Ascending aorta (tissue), 2 donors: Measurements from ENCODE around the gene ARSG. TPM values are rescaled to one million over a fixed set of nuclear protein-coding genes. Genes with fewer than 3 reads are reported as not detected.
A peak's percentile ranks its signal among the peaks of the same experiment; 100 is the strongest.

Experiments used
- DNase-seq, 2 donors: peaks; one replicate each; pipeline ENCODE4 v3.0.0-alpha.2; 2019; ENCODE audit warnings: low spot score in 2 of 2
- H3K27ac ChIP-seq, 2 donors: fragments of 200-600 bp; sonication (generic); one replicate each; pipeline ENCODE4 v1.5.1; 2016 to 2017; ENCODE audit warnings: mild to moderate bottlenecking in 1 of 2
- H3K27me3 ChIP-seq: fragments of 200-600 bp; sonication (generic); one replicate; pipeline ENCODE4 v1.5.1; 2017
- H3K36me3 ChIP-seq, 2 donors: fragments of 200-600 bp; sonication (generic); one replicate each; pipeline ENCODE4 v1.5.1; 2016
- H3K4me1 ChIP-seq, 2 donors: fragments of 200-600 bp; sonication (generic); one replicate each; pipeline ENCODE4 v1.5.1; 2016 to 2017; ENCODE audit warnings: mild to moderate bottlenecking in 1 of 2
- H3K4me3 ChIP-seq, 2 donors: fragments of 200-600 bp; sonication (generic); one replicate each; pipeline ENCODE4 v1.5.1; 2016 to 2017; ENCODE audit warnings: mild to moderate bottlenecking in 1 of 2
- H3K9me3 ChIP-seq, 2 donors: fragments of 200-600 bp; sonication (generic); one replicate each; pipeline ENCODE4 v1.5.1; 2016
- CTCF ChIP-seq, 3 experiments: fragments of 200-600 bp in 2 of 3; fragments of 450-650 bp in 1 of 3; sonication (generic) in 2 of 3; IDR thresholded peaks; one replicate each; pipeline ENCODE4 v1.5.1; 2016 to 2019; ENCODE audit warnings: antibody characterized with exemption in 3 of 3, mild to moderate bottlenecking in 1 of 3, moderate library complexity in 1 of 3
- intact Hi-C: fragments of 100-400 bp; cut with DNase I; formaldehyde crosslinking; loops from one replicate; pipeline ENCODE4 v1.15.1; 2023
- total RNA-seq: library from RNA; depleted of rRNA; stranded (reverse); fragments of >200 nt; gene quantifications from one replicate; pipeline ENCODE4 v1.1.0, GENCODE V29; 2016

ARSG gene
- total RNA-seq, 1 donor from 2014 or later, result 7.3 TPM

- DNase-seq, result no peak
Observed at GRCh38 chr17:68433911-68434508, 142.7 kb downstream of the ARSG start.

DNA sequence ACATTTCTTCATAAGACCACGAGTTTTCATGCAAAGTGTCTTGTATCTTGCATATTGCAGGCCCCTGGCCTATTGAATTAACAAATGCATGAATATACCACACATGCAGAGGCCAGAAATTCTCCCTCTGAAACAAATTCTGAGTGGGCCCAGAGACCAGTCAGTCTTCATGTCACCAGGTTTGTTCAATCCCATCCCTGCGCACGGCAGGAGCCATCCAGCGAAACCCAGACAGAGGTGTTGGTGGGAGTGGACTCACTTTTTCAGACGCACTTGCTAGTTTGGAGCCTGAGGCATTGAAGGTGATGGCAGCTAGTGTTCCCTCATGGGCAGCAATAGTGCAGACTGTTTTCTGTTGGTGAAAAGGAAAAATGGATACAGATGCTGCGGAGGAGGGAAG is 144.1 kb downstream of the ARSG start:
- intact Hi-C loops, result no loop called here
- no peak overlapping the region for H3K4me3 ChIP-seq
- H3K27me3 ChIP-seq, result no peaks in the 10 kb centered on the region
- peaks cover 53 to 66% of the 10 kb centered on the region in 2 donors for H3K36me3 ChIP-seq
- H3K9me3 ChIP-seq, result no peaks in the 10 kb centered on the region
- TF ChIP-seq CTCF (IDR thresholded peaks at IDR 0.05), result no peak
- no peak for DNase-seq
- no peaks in the 10 kb centered on the region for H3K4me1 ChIP-seq
- no peak overlapping the region for H3K27ac ChIP-seq

More at GRCh38 chr17:68433911-68434508, 142.7 kb downstream of the ARSG start:
- Histone ChIP-seq H3K27me3 (no peaks in the 10 kb centered on the region), H3K4me3 (no peak overlapping the region), H3K27ac (no peak overlapping the region), H3K9me3 (no peaks in the 10 kb centered on the region), H3K36me3 (peaks cover 66 to 75% of the 10 kb centered on the region in 2 donors), H3K4me1 (no peaks in the 10 kb centered on the region)
- no peak for TF ChIP-seq CTCF (IDR thresholded peaks at IDR 0.05)
- intact Hi-C loops, result no loop called here

DNA sequence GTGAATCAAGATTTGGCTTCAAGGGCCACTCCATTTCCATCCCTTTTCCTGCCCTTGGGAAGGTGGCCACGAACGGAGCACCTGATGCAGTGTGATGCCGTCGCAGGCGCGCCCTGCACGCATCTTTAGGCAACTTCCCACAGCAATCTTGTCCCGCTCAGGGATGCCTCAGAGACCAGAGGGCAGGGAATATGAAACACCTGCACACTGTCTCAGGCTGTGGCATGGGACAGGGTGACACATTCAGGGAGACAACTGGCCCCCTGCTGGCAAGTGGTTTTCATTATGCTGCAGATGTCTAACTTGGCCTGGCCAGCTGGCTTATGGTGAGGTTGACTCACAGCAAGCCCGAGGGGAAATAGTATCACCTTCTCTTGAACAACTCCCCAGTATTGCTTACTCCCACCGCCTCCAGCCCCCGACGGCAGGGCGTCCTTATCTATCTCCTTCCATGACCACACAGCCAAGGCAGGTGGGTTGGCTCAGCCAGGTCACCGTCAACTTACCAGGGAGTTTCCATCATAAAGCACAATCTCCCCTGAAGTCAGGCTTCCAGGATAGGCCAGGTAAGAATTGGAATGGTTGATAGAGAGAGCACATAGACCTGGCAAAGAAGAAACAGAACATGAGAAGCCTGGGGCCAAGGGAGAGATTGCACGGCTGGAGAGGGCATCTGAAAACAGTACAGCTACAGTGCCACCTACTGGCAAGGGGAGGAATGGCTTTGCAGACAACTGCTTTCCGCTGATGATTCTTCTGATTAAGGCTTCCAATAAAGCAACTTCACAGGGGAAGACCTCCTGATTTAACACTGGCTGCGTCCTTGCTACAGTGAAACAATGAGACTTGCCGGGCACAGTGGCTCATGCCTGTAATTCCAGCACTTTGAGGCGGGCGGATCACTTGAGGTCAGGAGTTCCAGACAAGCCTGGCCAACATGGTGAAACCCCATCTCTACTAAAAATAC is 144.9 kb downstream of the ARSG start:
- H3K9me3 ChIP-seq, result no peaks in the 10 kb centered on the region
- no peaks in the 10 kb centered on the region for H3K27me3 ChIP-seq
- no peak overlapping the region for H3K4me3 ChIP-seq
- peak; percentile 78 to 89 (median 87) for TF ChIP-seq CTCF (IDR thresholded peaks at IDR 0.05)
- peaks cover 52 to 62% of the 10 kb centered on the region in 2 donors for H3K36me3 ChIP-seq
- intact Hi-C loops, result loop anchor here (1.0 to 2.0 kb wide), 2 partner anchors 27 to 173 kb away; no protein-coding TSS in a partner anchor
- H3K4me1 ChIP-seq, result no peaks in the 10 kb centered on the region
- peak in 1 of 2 donors; percentile 85 for DNase-seq
- H3K27ac ChIP-seq, result no peak overlapping the region

DNA sequence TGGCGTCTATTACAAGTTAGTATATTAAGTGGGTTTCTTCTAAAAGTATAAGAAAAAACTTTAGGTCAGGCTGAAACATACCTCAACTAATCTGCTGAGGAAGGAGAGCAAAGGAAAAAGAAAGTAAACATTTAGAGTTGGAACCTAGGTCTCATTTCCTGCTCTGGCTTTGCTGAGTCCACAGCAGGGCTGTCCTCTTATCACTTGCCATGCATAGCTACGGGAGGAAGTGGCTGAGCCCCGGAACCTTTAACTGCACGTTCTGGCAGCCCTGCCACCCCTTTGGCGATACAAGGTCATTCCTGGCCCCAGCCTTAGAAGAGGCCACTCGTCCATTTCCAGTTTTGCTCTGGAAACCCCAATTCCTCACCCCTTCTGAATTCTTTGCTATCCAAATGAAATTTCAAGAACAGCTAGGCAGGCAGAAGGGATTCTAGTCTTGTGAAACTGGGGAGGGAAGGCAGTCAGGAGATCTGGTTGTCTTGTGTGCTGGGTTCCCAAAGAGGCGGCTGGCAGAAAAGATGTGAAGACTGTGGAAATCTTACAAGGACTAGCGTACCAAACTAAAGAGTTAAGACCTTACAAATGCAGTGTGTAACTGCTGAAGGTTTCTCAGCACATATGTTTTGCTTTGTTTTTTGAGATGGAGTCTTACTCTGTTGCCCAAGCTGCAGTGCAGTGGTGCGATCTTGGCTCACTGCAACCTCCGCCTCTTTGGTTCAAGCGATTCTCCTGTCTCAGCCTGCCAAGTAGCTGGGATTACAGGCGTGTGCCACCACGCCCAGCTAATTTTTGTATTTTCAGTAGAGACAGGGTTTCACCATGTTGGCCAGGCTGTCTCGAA is 146.9 kb downstream of the ARSG start:
- H3K27me3 ChIP-seq, result no peaks in the 10 kb centered on the region
- no peaks in the 10 kb centered on the region for H3K9me3 ChIP-seq
- intact Hi-C loops, result loop anchor here (2.0 kb wide), 1 partner anchor 25 kb away; no protein-coding TSS in a partner anchor
- DNase-seq, result no peak
- H3K4me1 ChIP-seq, result no peaks in the 10 kb centered on the region
- H3K27ac ChIP-seq, result peak overlapping the region in 1 of 2 donors; percentile 9
- no peak for TF ChIP-seq CTCF (IDR thresholded peaks at IDR 0.05)
- H3K4me3 ChIP-seq, result no peak overlapping the region
- H3K36me3 ChIP-seq, result peaks cover 32 to 59% of the 10 kb centered on the region in 2 donors

DNA sequence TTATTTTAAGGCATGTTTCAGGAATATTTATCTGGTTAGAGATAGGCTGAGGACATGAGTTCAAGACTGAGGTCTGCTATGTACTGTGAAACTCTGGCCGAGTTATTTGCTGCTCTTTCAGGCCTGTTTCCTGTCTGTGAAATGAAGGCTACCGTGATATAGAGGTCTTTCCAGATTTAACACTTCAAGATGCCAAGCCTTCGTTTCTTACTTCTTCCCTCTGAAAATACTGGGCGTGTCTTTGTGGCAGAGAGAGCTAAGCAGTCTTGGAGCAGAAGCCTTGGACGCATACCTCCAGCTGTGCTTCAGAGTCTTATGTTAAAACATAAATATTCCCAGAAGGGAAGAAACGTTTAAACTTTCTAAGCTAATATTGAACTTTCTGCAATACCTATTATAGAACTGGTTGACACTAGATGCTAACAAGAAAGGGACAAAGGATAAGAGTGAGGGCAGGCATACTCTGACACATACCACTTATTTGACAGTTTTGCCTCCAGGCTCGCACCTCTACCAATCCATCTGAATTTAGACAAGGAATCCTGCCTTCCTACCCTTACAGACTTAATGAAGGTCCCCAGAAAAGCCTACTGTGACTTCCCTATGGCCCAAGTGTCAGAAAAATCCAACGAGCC is 148.5 kb downstream of the ARSG start:
- peak in 1 of 2 donors; percentile 11 for DNase-seq
- H3K27me3 ChIP-seq, result no peaks in the 10 kb centered on the region
- H3K9me3 ChIP-seq, result no peaks in the 10 kb centered on the region
- TF ChIP-seq CTCF (IDR thresholded peaks at IDR 0.05), result no peak
- H3K27ac ChIP-seq, result no peak overlapping the region
- H3K4me3 ChIP-seq, result no peak overlapping the region
- intact Hi-C loops, result no loop called here
- H3K36me3 ChIP-seq, result peaks cover 18 to 55% of the 10 kb centered on the region in 2 donors
- no peaks in the 10 kb centered on the region for H3K4me1 ChIP-seq
